Peyer's patch (tissue), 4 donors: ENCODE results near the gene ANKS6.

Experiments
- CTCF ChIP-seq, 6 experiments: fragments of 450-650 bp in 4 of 6; fragments of 200-600 bp in 2 of 6; sonication (generic) in 1 of 6; IDR thresholded peaks; one replicate each; pipeline ENCODE4 v1.5.1; 2017 to 2019; ENCODE audit warnings: antibody characterized with exemption in 6 of 6, mild to moderate bottlenecking in 3 of 6, moderate library complexity in 1 of 6
- POLR2A ChIP-seq, 2 donors: fragments of 450-650 bp; IDR thresholded peaks; one replicate each; pipeline ENCODE4 v1.5.1; 2017; ENCODE audit warnings: antibody characterized with exemption in 2 of 2, mild to moderate bottlenecking in 2 of 2, moderate library complexity in 2 of 2

GRCh38 chr9:98801969-98802371, 5.6 kb upstream of the ANKS6 start:
- TF ChIP-seq CTCF (IDR thresholded peaks at IDR 0.05): no peak
- no peak for TF ChIP-seq POLR2A (IDR thresholded peaks at IDR 0.05)
